ENCODE results near the gene PRF1.
"Not testable (repeated sequence)": the region's sequence is repeated elsewhere in the genome, so short reads cannot be mapped to it uniquely, and the experiment has no call there.

The PRF1 gene

GRCh38 chr10:70617798-70618568, 15.4 kb upstream of the PRF1 start:
- DNase-seq (ENCODE audit: low read depth): no peak

GRCh38 chr10:70616761-70617160, 14.2 kb upstream of the PRF1 start:
- DNase-seq (ENCODE audit: low read depth): no peak

DNA sequence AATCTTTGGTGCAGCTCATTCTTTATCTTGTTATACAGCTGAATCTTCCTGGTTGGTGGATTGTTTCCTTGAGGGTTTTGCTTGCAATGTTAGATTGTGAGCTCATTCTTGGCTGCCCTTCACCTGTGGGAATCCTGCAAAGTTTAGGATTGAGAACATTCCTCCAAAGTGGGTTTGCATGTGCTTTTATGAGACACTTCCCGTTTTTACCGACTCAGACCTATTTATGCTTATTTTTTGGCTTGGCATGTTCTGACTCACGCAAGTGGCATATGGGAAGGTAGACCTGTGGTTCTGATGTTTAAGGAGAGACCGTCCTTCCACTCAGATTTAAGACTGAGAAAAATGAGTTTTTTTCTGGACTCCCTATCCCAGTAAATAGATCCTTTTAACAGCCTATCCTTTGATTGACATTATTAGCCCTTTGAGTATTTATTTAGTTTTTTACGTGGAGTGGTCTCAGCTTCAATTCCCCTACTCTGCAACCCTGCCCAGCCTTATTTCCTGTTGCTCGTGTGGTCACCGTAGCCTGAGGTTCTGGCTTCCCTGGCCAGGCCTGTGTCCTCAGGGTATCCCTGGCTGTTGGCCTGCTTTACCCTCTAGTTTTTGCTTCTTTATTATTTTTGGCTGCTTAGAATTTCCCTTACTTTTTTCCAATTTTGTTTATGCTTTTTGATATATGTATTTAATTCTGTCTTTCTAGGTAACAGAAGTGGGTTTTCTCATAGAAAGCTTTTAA, 13.4 kb upstream of the PRF1 start:
- no peak for DNase-seq (ENCODE audit: low read depth)

- DNase-seq (ENCODE audit: low read depth): no peak
Measured at GRCh38 chr10:70615211-70615610, 12.7 kb upstream of the PRF1 start.

DNA sequence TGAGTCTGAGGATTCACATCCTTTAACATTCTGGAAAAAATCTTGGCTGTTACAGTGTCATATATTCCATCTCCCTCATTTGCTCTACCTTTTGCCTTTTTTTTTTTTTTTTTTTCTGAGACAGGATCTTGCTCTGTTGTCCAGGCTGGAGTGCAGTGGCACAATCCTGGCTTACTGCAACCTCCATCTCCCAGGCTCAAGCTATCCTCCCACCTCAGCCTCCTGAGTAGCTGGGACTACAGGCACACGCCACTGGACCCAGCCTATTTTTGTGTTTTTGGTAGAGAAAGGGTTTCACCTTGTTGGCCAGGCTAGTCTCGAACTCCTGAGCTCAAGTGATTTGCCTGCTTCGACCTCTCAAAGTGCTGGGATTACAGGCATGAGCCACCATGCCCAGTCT, 11.8 kb upstream of the PRF1 start:
- not testable (repeated sequence) for DNase-seq (ENCODE audit: low read depth)

- DNase-seq (ENCODE audit: low read depth): no peak
Measured at GRCh38 chr10:70613941-70614340, 11.4 kb upstream of the PRF1 start.

- DNase-seq (ENCODE audit: low read depth): no peak
Measured at GRCh38 chr10:70607936-70608335, 5.4 kb upstream of the PRF1 start.

GRCh38 chr10:70605161-70605560, 2.6 kb upstream of the PRF1 start:
- no peak for DNase-seq (ENCODE audit: low read depth)

DNA sequence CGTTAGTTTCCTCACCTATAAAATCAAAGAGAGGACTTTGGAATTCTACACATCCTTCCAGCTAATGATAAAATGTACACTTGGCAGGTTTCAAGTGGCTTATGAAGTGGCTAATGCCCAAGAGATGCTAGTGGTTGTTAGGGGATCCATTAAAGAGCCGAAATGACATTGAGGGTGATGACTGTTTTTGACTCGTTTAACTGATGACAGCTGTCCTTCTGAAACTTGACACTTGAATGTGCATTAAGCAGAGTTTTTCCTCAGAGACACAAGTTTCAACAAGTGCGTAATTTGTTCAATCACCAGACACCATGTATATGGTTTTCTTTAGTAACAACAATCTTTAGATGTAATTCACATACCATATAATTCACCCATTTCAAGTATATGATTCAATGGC, 1.6 kb upstream of the PRF1 start:
- no peak for DNase-seq (ENCODE audit: low read depth)

- DNase-seq (ENCODE audit: low read depth): peak; percentile 52
Measured at GRCh38 chr10:70603449-70603801, 884 bp upstream of the PRF1 start.

GRCh38 chr10:70601746-70602145, 795 bp downstream of the PRF1 start:
- no peak for DNase-seq (ENCODE audit: low read depth)

DNA sequence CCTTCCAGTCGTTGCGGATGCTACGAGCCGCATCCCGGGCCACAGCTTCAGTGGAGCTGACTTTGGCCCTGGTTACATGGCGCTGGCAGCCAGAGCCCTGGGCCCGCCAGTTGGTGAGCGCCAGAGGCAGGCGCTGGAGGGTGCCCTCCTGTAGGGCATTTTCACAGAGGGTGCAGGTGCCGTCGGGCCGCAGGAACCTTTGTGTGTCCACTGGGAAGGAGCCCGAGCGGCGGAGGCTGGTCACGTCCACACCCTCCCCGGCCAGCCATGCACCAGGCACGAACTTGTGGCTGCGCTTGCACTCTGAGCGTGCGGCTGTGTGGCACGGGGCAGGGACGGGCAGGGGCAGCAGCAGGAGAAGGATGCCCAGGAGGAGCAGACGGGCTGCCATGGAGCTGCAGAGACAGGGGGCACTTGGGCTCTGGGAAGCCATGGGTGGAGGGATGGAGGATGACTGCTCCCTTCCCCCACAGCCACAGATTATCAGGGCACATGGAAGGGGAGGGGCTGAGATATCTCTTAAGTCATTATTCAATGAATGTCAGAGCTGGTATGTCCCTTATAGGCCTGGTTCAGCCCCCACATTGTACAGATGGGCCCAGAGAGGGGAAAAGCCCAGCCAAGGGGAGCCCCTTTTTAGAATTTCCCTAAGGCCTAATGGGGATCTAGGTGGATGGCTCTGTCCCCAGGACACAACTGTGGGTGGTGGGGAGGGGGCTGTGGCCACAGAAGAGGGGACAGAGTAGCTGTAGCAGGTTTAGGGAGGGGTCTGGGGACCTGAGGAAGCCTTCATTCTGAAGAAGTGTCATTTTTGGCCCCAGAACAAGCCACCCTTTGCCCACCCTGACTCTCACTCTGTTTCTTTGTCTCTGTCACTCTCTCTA, 1.8 kb downstream of the PRF1 start:
- no peak for DNase-seq (ENCODE audit: low read depth)

GRCh38 chr10:70599791-70600190, 2.8 kb downstream of the PRF1 start:
- DNase-seq (ENCODE audit: low read depth): no peak

- DNase-seq (ENCODE audit: low read depth): no peak
Measured at GRCh38 chr10:70599319-70599718, 3.2 kb downstream of the PRF1 start.

DNA sequence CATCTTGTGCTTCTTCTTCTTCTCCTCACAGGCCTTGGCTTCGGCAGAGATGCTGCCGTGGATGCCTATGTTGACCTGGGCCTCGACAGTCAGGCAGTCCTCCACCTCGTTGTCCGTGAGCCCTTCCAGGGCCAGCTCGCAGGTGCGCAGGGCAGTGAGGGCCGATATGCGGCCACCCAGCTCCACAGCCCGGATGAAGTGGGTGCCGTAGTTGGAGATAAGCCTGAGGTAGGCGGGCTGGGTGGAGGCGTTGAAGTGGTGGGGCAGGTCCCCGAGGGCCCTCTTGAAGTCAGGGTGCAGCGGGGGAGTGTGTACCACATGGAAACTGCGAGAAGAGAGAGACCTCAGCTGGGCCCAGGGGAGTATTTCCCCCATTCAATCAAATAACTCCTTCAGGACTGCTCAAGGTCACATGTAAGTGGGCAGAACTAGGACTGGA, 3.7 kb downstream of the PRF1 start:
- DNase-seq (ENCODE audit: low read depth): no peak

DNA sequence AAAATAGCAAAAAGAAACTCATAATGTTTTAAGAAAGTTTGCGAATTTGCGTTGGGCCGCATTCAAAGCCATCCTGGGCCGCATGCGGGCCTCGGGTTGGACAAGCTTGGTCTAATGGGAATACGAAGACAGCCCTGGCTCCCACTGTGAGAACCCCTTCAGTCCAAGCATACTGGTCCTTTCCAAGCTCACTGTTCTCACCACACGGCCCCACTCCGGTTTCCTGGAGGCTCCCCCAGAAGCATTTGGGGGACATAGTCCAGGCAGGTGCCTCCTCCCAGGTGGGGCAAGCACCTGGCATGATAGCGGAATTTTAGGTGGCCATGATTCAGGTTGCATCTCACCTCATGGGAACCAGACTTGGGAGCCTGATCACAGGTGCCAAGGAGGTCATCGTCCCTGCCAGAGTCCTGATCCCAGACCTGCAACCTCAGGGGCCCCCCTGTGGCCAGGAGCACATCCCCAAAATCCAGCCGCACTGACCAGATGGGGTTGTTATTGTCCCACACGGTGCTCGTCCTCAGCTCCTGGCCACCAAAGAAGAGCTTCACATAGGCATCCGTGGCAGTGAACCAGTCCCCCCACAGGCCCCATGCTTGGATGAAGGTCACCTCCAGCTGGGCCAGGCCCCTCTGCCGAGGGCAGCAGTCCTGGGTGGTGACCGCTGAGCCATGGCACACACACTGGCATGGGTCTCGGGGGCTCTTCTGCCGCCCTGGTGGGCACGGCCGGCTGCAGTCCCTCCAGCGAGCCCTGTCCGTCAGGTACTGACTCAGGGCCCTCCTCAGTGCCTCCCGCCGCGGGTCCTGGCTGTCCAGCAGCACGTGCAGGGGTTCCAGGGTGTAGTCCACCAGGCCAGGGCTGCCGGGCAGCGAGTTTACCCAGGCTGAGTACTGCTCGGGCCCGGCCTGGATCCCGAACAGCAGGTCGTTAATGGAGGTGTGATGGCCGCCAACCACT, 4.4 kb downstream of the PRF1 start:
- DNase-seq (ENCODE audit: low read depth): no peak

GRCh38 chr10:70596860-70597809, 5.4 kb downstream of the PRF1 start:
- DNase-seq (ENCODE audit: low read depth): no peak

- DNase-seq (ENCODE audit: low read depth): no peak
Measured at GRCh38 chr10:70596110-70596798, 6.3 kb downstream of the PRF1 start.

- DNase-seq (ENCODE audit: low read depth): no peak
Measured at GRCh38 chr10:70595566-70596016, 7.0 kb downstream of the PRF1 start.

DNA sequence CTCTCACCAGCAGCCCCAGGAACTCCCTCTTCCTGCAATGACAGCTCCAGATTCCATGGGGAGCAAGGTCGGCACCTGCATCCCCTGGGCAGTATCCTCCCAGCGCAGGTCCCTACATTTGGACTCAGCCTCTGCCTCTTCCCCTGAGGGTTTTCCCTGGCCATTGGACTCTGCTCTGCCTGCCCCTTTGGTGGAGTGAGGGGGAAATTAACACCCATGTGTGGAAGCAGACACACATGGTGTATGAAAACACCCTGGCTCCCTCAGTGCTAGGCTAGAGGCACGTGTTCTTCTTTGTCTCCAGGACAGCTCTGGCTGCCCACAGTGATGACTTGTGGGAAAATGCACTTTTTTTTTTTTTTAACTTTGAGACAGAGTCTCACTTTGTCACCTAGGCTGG, 8.4 kb downstream of the PRF1 start:
- DNase-seq (ENCODE audit: low read depth): no peak

Data from stimulated activated CD8-positive, alpha-beta memory T cell treated with anti-CD3 and anti-CD28 coated beads, Interleukin-12 subunit alpha, Interleukin-12 subunit beta, amount 100 ng/mL, for 1 hour (primary cell).